ENCODE results near the gene SLCO1A2.
"Not testable (repeated sequence)": the region's sequence is repeated elsewhere in the genome, so short reads cannot be mapped to it uniquely, and the experiment has no call there.

The SLCO1A2 gene, protein sequence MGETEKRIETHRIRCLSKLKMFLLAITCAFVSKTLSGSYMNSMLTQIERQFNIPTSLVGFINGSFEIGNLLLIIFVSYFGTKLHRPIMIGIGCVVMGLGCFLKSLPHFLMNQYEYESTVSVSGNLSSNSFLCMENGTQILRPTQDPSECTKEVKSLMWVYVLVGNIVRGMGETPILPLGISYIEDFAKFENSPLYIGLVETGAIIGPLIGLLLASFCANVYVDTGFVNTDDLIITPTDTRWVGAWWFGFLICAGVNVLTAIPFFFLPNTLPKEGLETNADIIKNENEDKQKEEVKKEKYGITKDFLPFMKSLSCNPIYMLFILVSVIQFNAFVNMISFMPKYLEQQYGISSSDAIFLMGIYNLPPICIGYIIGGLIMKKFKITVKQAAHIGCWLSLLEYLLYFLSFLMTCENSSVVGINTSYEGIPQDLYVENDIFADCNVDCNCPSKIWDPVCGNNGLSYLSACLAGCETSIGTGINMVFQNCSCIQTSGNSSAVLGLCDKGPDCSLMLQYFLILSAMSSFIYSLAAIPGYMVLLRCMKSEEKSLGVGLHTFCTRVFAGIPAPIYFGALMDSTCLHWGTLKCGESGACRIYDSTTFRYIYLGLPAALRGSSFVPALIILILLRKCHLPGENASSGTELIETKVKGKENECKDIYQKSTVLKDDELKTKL

DNA sequence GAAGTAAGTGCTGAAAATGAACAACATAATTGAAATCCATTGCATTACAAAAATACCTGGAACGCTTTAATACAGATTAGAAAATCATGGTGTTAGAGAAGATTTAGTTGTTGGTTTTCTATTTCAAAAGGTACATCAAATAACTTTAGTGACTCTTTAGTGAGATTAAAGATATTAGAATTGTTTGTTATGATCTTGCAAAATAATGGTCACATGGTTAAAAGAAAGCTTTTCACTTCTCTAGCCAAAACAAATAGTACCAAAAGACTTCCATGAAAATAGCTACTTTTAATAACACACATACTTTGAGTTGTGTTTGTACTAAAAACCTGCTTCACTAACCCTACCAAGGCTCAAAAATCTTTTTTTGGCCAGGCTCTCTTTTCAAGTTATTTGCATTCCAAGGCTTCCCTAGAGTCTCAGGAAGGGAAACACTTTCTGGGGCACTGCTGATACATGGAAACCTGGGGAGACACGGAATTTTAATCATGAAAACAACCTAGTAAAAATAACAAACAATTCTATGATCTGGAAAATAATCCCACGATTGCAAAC is at the start of gene SLCO1A2:
Gene SLCO1A2, minus strand, starts transcription at position 147 of the 555 bp plus-strand sequence. CDS start 270 bp downstream, outside the sequence.
- no peak for DNase-seq

DNA sequence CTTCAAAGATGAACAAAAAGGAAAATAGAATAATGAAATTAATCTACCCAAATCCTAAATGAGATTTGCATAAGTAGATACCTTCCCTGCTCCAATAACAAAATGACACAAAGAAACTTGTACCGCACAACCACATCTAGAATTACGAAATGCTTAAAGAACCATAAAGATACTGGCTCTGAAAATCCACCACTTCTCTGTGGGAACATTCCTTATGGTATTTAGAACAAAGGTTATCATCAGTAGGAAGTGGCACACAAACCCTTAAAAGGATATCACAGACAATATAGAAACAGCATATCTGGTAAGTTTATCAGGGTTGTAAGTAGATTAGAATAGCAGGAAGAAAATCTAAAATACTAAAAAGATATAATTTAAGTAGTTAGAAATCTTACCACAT is 49.5 kb upstream of the SLCO1A2 start:
- DNase-seq, result no peak

DNA sequence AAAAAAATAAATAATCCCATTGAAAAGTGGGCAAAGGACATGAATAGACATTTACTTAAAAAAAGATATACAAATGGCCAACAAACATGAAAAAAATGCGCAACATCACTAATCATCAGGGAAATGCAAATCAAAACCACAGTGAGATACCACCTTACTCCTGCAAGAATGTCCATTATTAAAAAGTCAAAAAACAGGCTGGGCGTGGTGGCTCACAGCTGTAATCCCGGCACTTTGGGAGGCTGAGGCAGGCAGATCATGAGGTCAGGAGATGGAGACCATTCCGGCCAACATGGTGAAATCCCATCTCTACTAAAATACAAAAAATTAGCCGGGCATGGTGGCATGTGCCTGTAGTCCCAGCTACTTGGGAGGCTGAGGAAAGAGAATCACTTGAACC is 46.6 kb upstream of the SLCO1A2 start:
- not testable (repeated sequence) for DNase-seq

DNA sequence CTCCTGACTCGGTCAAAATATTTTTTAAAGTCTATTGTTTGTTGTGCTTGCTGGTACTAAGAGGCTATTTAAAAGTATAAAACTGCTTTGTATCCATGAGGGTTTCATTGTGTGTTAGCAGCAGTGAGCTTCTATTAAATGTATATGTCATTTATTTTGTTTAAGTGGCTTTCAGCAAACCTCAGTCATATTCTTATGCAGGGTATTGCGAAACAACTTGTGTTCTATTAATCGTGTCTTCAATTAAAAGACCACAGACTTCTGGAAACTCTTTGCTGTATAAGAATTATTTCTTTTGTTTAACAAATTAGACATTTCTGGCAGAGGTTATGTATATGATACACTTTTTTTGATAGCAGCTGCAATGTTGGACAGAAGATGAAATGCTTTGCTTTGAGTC is 44.5 kb upstream of the SLCO1A2 start:
- no peak for DNase-seq

DNA sequence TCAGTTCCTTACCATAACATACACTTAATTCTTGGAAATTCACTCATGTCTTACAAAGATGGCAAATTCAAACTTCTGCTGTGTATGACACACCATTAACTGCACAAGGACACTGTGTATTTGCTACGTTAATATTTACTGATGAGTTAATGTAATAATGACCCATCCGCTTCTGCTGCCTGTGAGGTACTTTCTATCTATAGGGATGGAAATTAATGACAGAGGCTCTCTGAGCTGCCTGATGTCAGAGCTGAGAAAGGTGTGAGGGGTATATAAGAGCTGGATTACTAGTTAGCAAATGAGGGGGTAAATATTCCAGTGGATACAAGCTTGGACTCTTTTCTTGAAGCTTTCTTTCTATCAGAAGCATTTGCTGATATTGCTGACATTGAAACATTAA is 37.9 kb upstream of the SLCO1A2 start, which contains the start of gene IAPP:
Gene IAPP, plus strand, starts transcription at position 301 of the 400 bp plus-strand sequence. CDS start 450 bp downstream, outside the sequence.
- no peak for DNase-seq

DNA sequence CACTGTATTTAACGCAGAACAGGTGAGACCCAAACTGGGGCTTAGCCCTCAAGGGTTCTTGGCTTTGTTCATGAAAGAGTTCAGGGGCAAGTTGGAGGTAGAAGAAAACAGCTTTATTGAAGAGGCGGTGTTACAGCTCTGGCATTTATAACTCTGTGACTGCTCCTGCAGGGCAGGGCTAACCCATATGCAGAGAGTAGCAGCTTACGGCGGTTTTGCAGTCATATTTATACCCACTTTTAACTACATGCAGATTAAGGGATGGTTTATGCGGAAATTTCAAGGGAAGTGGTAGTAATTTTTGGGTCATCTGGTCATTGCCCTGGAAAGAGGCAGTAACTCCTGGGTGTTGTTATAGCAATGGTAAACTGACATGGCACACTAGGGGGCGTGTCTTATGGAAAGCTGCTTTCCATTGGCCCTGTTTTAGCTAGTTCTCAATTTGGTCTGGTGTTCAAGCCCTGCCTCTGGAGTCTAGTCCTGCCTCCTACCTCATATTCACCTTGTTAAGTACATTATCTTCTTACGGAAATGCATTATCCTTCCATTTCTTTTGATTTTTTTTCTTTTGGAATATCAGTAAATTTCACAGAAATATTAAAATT is 36.2 kb upstream of the SLCO1A2 start:
- DNase-seq, result no peak

DNA sequence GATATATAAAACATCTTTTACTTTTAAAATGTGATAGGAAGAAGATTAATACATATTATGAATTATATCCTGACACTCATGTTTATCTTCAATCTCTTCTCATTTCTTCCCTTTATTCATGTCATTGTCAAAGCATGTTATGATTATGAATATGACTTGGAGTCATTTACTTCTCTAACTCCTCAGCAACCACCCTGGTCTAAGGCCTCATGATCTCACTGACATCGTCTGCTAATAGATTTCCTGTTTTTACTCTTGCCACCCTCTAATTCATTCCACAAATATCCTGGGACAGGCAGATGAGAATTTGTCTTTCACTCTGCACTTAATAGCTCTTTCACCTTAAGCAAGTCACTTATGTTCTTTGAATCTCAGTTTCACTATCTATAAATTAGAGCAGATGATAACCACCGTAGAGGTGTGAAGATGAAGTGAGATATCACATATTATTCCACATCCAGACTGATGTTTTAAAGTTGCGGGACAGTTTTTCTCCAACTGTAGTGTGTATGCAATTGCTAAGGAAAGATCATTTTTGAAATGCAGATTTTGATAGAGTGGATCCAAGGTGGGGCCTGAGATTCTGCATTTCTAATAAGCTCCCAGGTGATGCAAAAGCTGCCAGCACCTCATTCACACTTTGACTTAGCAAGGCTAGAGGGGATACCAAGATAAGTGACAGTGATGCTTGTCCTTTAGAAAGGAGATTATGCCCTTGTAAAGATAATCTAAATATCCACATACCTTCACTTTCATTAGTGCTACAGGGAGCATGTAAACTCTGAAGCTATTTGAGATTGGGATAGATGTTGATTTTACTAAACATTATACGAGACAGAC is 34.6 kb upstream of the SLCO1A2 start:
- DNase-seq, result no peak

DNA sequence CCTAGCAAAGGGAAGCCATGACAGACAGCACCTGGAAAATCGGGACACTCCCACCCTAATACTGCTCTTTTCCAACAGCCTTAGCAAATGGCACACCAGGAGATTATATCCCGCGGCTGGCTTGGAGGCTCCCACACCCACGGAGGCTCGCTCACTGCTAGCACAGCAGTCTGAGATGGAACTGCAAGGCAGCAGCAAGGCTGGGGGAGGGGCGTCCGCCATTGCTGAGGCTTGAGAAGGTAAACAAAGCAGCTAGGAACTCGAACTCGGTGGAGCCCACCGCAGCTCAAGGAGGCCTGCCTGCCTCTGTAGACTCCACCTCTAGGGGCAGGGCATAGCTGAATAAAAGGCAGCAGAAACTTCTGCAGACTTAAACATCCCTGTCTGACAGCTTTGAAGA is 25.9 kb upstream of the SLCO1A2 start:
- not testable (repeated sequence) for DNase-seq

DNA sequence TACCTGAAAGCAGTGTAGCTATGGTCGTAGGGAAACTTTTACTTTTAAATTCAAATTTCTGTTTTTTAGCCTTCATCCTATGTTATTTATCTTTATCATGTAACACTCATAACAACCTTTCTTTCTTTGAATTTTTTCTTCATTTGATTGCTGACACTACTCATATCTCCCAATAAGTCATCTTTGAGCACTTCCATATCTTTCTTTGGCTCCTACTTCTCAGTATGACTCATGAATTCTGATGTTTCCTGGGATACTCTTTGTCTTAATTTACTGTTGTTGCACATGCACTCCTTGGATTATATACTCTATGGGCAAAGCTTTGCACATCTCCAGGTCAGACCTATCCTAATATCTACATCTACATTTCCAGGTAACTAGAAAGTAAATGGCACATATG is 19.9 kb upstream of the SLCO1A2 start:
- DNase-seq, result no peak

DNA sequence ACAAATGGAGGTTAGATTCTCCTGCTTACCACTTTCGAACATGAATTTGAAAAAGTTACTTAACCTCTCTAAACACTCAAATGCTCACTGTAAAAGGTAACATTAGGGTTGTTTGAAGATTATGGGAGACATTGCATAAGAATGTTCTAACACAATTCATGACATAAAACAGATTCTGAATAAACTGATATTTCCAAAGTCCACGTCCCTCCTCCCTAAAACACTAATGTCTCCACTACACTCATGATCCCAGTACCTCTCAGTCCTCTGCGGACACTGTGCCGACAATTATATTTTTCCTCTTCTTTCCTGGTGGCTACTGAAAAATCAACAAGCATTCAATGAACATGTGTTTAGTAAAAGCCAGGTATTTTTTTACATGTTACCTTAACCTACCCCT is 19.2 kb upstream of the SLCO1A2 start:
- DNase-seq, result no peak

DNA sequence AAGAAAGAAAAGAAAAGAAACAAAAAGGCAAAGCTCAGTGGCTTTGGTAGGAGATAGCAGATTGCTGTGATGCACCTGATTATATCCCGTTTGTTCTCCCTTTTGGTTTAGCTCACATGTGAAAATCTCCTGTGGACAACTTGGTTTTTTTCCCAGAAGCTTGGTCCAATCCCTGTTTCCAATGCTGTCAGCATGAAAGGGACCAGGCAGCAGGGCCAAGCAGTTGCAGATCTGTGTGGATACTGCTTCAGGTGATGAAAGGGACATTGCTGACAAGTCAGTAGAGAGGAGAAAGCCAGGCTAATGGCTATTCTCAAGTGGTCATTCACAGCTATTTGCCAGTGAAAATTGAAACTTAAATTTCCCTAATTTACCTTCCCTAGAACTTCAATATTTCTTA is 18.8 kb upstream of the SLCO1A2 start:
- DNase-seq, result no peak

DNA sequence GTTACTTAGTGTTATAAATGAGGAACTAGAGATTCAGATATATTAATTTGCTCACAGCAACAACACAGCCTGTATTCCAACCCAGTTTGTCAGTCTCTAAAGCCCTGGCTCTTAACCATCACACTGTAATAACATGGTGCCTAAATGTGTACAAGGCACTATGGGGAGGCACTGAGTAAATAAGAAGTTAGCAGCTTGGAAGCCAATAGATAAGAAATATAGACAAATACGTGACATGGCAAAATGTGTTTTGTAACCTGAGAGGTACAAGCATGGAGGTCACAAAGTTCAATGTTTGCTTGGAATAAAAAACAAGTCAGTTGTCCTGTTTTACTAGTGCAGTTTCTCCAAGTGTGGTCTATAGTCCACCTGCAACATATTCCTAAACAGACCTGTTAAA is 16.3 kb upstream of the SLCO1A2 start:
- DNase-seq, result no peak

DNA sequence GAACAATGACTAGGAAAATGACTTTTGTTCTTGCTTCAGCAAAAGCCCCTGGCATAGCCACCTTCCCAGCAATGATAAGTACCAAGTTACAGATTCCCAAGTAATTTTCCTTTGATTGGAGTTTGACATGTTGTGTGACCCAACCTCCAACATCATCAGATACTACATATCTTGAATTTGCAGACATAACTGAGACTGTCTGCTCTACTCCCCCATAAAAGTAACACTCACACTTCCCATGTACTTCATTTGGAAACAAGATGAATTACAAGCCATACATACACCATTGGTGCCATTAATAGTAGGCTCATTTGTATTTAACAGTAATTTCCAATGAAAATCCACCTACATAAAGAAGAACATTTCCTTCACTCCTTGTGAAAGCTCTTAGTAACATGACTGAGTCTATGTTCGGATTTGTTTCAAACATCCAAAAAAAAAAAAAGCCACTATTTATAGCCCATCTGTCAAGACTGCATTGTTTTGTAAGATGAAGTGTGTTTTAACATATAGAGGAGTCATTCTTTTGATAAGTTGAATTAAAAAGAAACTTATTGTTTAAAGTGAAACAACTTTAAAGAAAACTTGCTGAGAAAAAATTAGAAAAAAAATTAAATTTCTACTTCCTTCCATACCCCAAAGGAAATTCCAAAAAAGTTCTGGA is 12.0 kb upstream of the SLCO1A2 start:
- DNase-seq, result no peak

DNA sequence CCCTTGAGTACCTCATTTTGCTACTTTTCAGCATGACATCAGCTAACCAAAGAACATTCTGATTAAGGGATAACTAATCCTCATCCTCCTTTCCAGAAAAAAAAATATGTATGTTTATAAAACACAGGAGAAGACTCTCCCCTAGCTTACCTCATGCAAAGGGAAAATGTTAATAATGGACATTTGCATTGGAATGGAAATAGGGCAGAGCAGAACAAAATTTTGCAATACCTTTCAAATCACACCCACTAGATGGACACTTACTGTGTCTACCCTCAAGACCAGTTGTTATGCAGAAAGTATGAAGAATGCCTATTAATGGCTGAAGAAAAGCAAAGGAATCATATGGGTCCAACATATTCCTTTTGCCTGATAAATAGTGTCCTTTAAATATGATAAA is 8.9 kb upstream of the SLCO1A2 start:
- DNase-seq, result no peak

DNA sequence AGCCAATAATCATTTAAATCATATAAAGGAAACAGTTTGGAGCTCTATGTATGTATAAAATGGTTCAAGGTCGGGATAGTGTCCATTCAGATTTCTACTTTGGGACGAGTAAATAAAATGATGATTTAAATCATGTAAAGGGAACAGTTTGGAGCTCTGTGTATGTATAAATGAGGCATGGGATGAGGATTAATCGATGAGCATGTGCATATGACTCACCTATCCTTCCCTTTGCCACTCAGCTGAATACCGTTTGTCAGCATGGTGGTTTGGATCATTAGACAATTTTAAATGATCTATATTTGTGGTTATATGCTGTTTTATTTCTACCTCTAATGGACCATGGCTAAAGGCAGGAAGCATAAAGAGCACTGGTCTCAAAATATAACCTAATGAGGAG is 7.1 kb upstream of the SLCO1A2 start:
- DNase-seq, result no peak

DNA sequence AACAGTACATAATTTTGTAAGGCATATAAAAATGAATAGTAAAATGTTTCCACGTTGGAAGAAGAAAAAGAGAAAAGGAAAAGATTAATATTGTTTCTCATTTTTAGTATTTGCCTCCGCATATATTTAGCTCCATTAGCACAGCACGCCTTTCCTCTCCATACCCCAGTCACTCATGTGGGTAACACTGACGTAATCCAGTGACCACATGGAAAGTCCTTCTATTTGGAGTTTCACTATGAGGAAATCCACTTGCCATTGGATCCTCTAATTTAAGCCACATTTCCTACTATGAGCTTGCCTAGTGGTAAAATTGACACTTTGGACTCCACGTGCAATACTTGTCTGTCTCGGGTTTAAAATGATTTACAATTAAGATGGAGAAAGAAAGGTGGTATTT is 5.7 kb upstream of the SLCO1A2 start:
- no peak for DNase-seq

DNA sequence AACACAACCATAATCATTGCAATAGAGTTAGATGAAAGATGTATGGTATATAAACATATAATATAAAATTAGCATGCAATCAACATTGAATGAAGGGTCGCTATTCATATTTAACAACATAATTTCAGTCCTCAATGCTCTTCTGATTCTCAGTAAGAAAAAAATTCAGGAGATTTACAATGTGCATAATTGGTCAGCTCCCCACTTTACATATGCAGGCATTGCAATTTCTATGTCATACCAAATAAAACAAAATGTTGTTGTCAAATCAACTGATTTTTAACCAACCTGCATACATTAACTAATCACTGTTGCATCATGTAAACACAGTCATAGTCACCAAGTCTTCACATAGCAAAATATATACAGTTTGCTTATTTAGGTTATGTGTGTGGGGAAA is 5.2 kb upstream of the SLCO1A2 start:
- DNase-seq, result no peak

DNA sequence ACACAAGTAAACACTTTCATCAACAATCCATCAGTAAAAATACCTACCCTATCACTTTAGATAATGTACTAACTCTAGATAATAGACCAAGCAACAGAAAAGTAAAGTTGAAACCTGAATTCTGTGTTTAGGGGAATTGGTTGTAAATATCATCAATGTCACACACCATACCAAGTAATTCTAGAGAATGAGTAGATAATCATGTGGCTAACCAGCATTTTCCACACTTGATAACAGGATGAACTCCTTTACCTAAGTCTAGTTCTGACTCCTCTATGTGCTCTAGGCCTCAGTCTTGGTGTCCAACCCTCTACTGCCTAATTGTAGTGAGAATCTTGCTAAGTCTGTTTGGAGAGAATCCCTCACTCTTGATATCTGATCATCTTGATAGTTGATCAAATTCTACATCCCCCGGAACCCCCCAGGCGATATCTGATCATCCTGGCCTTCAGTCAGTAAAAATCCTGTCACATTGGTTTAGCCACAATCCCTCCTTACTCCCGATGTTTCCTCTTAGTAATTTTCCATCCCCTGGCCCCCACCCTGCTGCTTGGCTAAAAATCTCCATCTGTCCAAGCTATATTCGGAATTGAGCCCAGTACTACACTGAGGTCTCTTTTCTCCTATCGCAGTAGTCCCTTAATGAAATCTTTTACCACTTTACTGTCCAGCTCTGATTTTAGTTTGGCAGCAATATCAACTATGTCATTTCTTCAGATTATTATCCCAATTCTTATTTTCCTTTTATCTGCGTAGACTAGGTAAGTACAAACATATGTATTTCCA is 3.4 kb upstream of the SLCO1A2 start:
- no peak for DNase-seq

DNA sequence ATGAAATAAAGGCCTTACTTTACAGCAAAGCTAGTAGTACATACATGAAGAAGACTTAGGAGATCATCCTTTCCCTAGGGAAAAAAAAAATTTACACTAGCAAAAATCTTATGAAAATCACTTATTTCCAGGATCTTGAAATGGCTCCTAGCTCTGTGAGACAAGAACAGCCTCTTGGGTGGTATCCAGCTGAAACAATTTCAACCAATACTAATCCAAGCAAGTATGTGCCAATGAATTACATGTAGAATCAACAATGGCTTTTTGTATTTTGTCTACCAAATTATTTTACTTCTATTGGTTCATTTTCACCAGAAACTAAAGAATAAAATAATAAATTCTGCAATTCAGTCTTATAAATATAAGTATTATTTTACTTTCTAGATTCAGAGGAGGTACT is 2.7 kb upstream of the SLCO1A2 start:
- DNase-seq, result no peak

DNA sequence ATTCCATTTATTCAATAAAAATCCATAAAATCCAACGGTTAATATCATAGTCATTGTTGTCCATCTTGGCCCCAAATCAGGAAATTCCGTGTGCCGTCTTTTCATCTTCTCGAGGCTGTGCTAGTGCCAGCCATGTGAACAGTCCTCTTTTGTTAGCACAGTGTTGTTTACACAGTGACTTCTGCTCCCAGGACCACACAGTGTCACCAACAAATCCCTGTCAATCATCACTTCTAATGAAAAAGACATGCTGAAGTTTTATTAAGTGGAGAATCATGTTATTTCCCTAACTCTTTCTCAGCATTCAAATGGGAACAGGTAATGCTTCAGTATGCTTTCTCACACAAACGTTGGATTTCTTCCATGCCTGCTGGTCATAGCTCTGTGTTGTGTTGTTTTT is 1.9 kb upstream of the SLCO1A2 start:
- no peak for DNase-seq

DNA sequence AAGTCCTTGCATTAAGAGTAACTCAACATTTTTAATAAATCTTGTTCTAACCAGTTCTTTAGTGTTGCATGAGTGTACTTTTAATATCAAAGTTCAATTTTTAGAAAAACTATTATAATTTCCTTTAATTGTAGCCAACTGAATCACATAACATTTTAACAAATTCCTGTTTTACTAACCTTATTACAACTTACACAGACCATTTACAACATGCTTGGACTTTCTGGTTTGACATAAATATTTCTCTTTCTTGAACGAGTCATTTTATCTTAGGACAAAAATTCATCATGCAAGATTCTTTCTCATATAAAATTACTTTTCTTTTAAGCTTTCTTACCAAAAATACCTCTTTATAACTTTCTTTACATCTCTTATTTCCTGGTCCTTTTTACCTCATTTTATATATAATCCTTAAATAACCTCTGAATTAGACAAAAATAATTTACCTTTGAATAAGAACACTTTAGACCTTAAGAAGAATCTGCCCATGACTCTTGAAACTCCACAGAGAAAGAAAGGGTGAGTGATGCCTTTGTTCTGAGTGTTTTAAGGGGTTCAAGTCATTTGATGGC is 3.9 kb downstream of the SLCO1A2 start:
- no peak for DNase-seq

Data from NCI-H526 treated with DMSO at 0.1 percent for 48 hours (cell line).